A549 (cell line): ENCODE measurements around the gene RIOX2. TPM values are rescaled to one million over a fixed set of nuclear protein-coding genes. Genes with fewer than 3 reads are reported as not detected.

Experiments used
- ATAC-seq, 2 experiments: fragments of 200-7000 bp in 1 of 2; fragments of >200 bp in 1 of 2; cut with Nextera tagmentation in 1 of 2; cut with Tn5 transposase in 1 of 2; 3 replicates each; pipeline versions ENCODE4 v1.8.0 to v1.9.1; 2018 to 2020; ENCODE audit warnings: mild to moderate bottlenecking in 1 of 2, moderate library complexity in 1 of 2
- CTCF ChIA-PET: fragments of 300-600 bp; sonication (Branson Sonifier 250); formaldehyde crosslinking; extraction: SDS; loops from one replicate; lab custom pipeline; 2021; ENCODE audit warnings: antibody characterized with exemption, inconsistent platforms; lab: Yijun Ruan, JAX
- POLR2A ChIA-PET: fragments of 350-600 bp; formaldehyde crosslinking; extraction: SDS; loops from one replicate; lab custom pipeline; 2021; ENCODE audit warnings: antibody characterized with exemption, inconsistent platforms; lab: Yijun Ruan, JAX
- DNase-seq, 2 experiments: peaks; one replicate each; pipeline versions ENCODE4 v3.0.0 to v3.0.0-alpha.2; 2011 to 2016; ENCODE audit warnings: low read depth in 1 of 2, low spot score in 1 of 2
- FAIRE-seq: peaks from 2 replicates; lab custom pipeline; 2011; peaks lifted over from hg19 to GRCh38; lab: Jason Lieb, UNC
- H3K27ac ChIP-seq, 2 experiments: fragments of >200 bp; sonication (Bioruptor Twin); formaldehyde crosslinking; 3 replicates each; pipeline ENCODE4 v1.5.1; 2016 to 2017
- H3K4me1 ChIP-seq: fragments of >200 bp; sonication (Bioruptor Twin); formaldehyde crosslinking; 3 replicates; pipeline ENCODE4 v1.6.1; 2016
- H3K4me2 ChIP-seq: fragments of >200 bp; sonication (Bioruptor Twin); formaldehyde crosslinking; 3 replicates; pipeline ENCODE4 v1.6.1; 2016
- H3K4me3 ChIP-seq: fragments of >200 bp; sonication (Bioruptor Twin); formaldehyde crosslinking; 3 replicates; pipeline ENCODE4 v1.5.1; 2016
- H3K9me3 ChIP-seq: fragments of >200 bp; sonication (Bioruptor Twin); formaldehyde crosslinking; 3 replicates; pipeline ENCODE4 v1.6.1; 2016
- ATOH8 ChIP-seq: fragments of 250-450 bp; sonication (Bioruptor Pico); IDR thresholded peaks from 2 replicates; pipeline ENCODE4 v1.5.0; 2020; ENCODE audit warnings: low read depth, mild to moderate bottlenecking, moderate library complexity
- CBX2 ChIP-seq: fragments of 200-600 bp; sonication (generic); IDR thresholded peaks from 2 replicates; pipeline ENCODE4 v1.6.1; 2016; ENCODE audit warnings: low read depth, mild to moderate bottlenecking, borderline replicate concordance
- CBX8 ChIP-seq: fragments of 200-600 bp; sonication (generic); IDR thresholded peaks from 2 replicates; pipeline ENCODE4 v1.6.1; 2016
- EHF ChIP-seq: fragments of 250-450 bp; sonication (Bioruptor Pico); IDR thresholded peaks from 2 replicates; pipeline ENCODE4 v1.5.0; 2020; ENCODE audit warnings: mild to moderate bottlenecking
- EHMT2 ChIP-seq: fragments of 200-600 bp; sonication (generic); IDR thresholded peaks from 2 replicates; pipeline ENCODE4 v1.6.1; 2016; ENCODE audit warnings: antibody characterized with exemption, low read depth, mild to moderate bottlenecking, moderate library complexity
- ELK1 ChIP-seq: fragments of 150-350 bp; IDR thresholded peaks from 2 replicates; pipeline ENCODE4 v1.6.1; 2014; ENCODE audit warnings: low read depth, mild to moderate bottlenecking, low read length
- EP300 ChIP-seq, 2 experiments: fragments of >200 bp; sonication (Bioruptor Twin); formaldehyde crosslinking; IDR thresholded peaks; 2 replicates in 1 of 2; 3 replicates in 1 of 2; pipeline ENCODE4 v1.6.1; 2016 to 2017
- FOSL2 ChIP-seq, 2 experiments: fragments of 450-650 bp in 1 of 2; fragments of >200 bp in 1 of 2; sonication (Bioruptor Twin) in 1 of 2; formaldehyde crosslinking; IDR thresholded peaks; 2 replicates each; pipeline versions ENCODE4 v1.5.0 to v1.6.1; 2016 to 2020; ENCODE audit warnings: mild to moderate bottlenecking in 1 of 2, moderate library complexity in 1 of 2
- FOXS1 ChIP-seq: fragments of 250-450 bp; sonication (Bioruptor Pico); IDR thresholded peaks from 2 replicates; pipeline ENCODE4 v1.5.0; 2020; ENCODE audit warnings: mild to moderate bottlenecking, moderate library complexity
- HEYL ChIP-seq: fragments of 250-450 bp; sonication (Bioruptor Pico); IDR thresholded peaks from 2 replicates; pipeline ENCODE4 v1.8.0; 2021; ENCODE audit warnings: mild to moderate bottlenecking, moderate library complexity
- HOXA7 ChIP-seq: fragments of 250-450 bp; sonication (Bioruptor Pico); IDR thresholded peaks from 2 replicates; pipeline ENCODE4 v1.5.0; 2020; ENCODE audit warnings: mild to moderate bottlenecking, moderate library complexity
- HOXB5 ChIP-seq: fragments of 250-450 bp; sonication (Bioruptor Pico); IDR thresholded peaks from 2 replicates; pipeline ENCODE4 v1.5.0; 2020; ENCODE audit warnings: mild to moderate bottlenecking, moderate library complexity
- JUNB ChIP-seq: fragments of >200 bp; sonication (Bioruptor Twin); formaldehyde crosslinking; IDR thresholded peaks from 2 replicates; pipeline ENCODE4 v1.6.1; 2016
- KDM5A ChIP-seq: fragments of 200-600 bp; sonication (generic); IDR thresholded peaks from 2 replicates; pipeline ENCODE4 v1.6.1; 2016; ENCODE audit warnings: antibody characterized with exemption, mild to moderate bottlenecking
- PHF8 ChIP-seq: fragments of 200-600 bp; sonication (generic); IDR thresholded peaks from 2 replicates; pipeline ENCODE4 v1.6.1; 2016; ENCODE audit warnings: low read depth, mild to moderate bottlenecking, antibody characterized with exemption, moderate library complexity, borderline replicate concordance
- POLR2AphosphoS2 ChIP-seq: conservative IDR thresholded peaks from 2 replicates; pipeline ENCODE4 v1.6.1; 2012; ENCODE audit warnings: low read length, improper control_type of control experiment, inconsistent platforms
- RAD21 ChIP-seq, 2 experiments: fragments of >200 bp in 1 of 2; sonication (Bioruptor Twin) in 1 of 2; formaldehyde crosslinking in 1 of 2; IDR thresholded peaks in 1 of 2; conservative IDR thresholded peaks in 1 of 2; 2 replicates in 1 of 2; 3 replicates in 1 of 2; pipeline ENCODE4 v1.6.1; 2012 to 2018; ENCODE audit warnings: inconsistent platforms in 1 of 2
- RARB ChIP-seq: fragments of 250-450 bp; sonication (Bioruptor Pico); IDR thresholded peaks from 2 replicates; pipeline ENCODE4 v1.8.0; 2021; ENCODE audit warnings: mild to moderate bottlenecking, moderate library complexity
- RCOR1 ChIP-seq: fragments of 150-350 bp; IDR thresholded peaks from 2 replicates; pipeline ENCODE4 v1.6.1; 2014; ENCODE audit warnings: antibody characterized with exemption, low read length, low read depth
- RNF2 ChIP-seq: fragments of 200-600 bp; sonication (generic); IDR thresholded peaks from 2 replicates; pipeline ENCODE4 v1.6.1; 2016; ENCODE audit warnings: low read depth, mild to moderate bottlenecking, antibody characterized with exemption, moderate library complexity, borderline replicate concordance
- TFCP2L1 ChIP-seq: fragments of 250-450 bp; sonication (Bioruptor Pico); IDR thresholded peaks from 2 replicates; pipeline ENCODE4 v1.5.0; 2021; ENCODE audit warnings: mild to moderate bottlenecking
- TP53 ChIP-seq: fragments of 250-450 bp; sonication (Bioruptor Pico); IDR thresholded peaks from 2 replicates; pipeline ENCODE4 v1.5.0; 2021; ENCODE audit warnings: mild to moderate bottlenecking, moderate library complexity
- WGBS: methylation state at CpG from one replicate; pipeline ENCODE4 v1.1.6; 2017; ENCODE audit errors: missing lambda C conversion rate; 5-methylcytosine and 5-hydroxymethylcytosine counted together
- polyA plus RNA-seq, 4 experiments: library from polyadenylated mRNA; depleted of rRNA in 3 of 4; stranded (reverse); fragments of >200 nt; fragmentation: RNase III in 1 of 4; extraction: RNeasy Plus Mini Kit Qiagen cat#74134 plus additional on column Dnase treatment in 1 of 4; gene quantifications; 2 replicates in 3 of 4; 3 replicates in 1 of 4; pipeline ENCODE4 v1.2.3, GENCODE V29; 2011 to 2017
- TF ChIP-seq, protein P1 (sequence below): fragments of 250-450 bp; sonication (Bioruptor Pico); IDR thresholded peaks from 2 replicates; pipeline ENCODE4 v1.5.0; 2021; ENCODE audit warnings: mild to moderate bottlenecking, moderate library complexity, borderline replicate concordance
- TF ChIP-seq, protein P2 (sequence below): fragments of 200-600 bp; sonication (generic); IDR thresholded peaks from 2 replicates; pipeline ENCODE4 v1.6.1; 2016; ENCODE audit warnings: antibody characterized with exemption, mild to moderate bottlenecking, moderate library complexity
- TF ChIP-seq, protein P3 (sequence below): IDR thresholded peaks from 2 replicates; pipeline ENCODE4 v1.6.1; 2012

Gene RIOX2
- polyA plus RNA-seq, 2 of the 4 experiments (the other 2 are of a cell fraction): 34.1 to 49.6 TPM

DNA sequence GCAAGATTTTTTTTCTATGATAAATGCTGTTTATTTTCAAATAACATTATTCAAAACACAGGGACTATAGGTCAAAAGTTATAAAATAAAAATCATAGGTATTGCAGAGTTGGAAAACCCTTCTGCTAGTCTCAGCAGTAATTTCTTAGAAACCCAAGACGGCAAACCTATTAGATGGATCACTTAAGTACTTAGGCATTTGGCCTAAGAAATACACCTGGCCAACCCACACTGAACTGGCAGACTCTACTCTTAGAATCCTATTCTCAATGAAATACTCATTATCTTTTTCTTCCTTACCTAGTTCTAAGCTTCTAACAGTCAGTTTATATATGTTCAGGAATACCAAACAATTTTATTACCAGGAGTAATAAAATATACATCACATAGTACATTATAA is 30.5 kb upstream of the RIOX2 start:
- 92% methylated on average over 1 of the region's 1 CpG for WGBS
- ChIA-PET POLR2A (no interaction called here), CTCF (interaction anchor here (1.0 to 1.4 kb wide), 2 partner anchors 12 to 20 kb away, joined by 4 to 5 read pairs; no protein-coding TSS in a partner anchor)
- H3K9me3 ChIP-seq: no peaks in the 10 kb centered on the region
- DNase-seq: no peak
- FAIRE-seq: no peak
- no peak overlapping the region for H3K27ac ChIP-seq
- H3K4me3 ChIP-seq: no peak overlapping the region
- no peak for TF ChIP-seq TFCP2L1 (CRISPR knock-in tag)
- TF ChIP-seq CBX8: no peak
- TF ChIP-seq EHF: no peak
- TF ChIP-seq EHMT2: no peak
- TF ChIP-seq HOXA7 (CRISPR knock-in tag): no peak
- TF ChIP-seq POLR2AphosphoS2: no peak
- TF ChIP-seq ATOH8 (CRISPR knock-in tag): no peak
- TF ChIP-seq JUNB: no peak
- no peak for TF ChIP-seq HOXB5
- TF ChIP-seq, protein P1, sequence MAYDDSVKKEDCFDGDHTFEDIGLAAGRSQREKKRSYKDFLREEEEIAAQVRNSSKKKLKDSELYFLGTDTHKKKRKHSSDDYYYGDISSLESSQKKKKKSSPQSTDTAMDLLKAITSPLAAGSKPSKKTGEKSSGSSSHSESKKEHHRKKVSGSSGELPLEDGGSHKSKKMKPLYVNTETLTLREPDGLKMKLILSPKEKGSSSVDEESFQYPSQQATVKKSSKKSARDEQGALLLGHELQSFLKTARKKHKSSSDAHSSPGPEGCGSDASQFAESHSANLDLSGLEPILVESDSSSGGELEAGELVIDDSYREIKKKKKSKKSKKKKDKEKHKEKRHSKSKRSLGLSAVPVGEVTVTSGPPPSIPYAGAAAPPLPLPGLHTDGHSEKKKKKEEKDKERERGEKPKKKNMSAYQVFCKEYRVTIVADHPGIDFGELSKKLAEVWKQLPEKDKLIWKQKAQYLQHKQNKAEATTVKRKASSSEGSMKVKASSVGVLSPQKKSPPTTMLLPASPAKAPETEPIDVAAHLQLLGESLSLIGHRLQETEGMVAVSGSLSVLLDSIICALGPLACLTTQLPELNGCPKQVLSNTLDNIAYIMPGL (CRISPR knock-in tag): no peak
- no peak for TF ChIP-seq RAD21 (conservative IDR thresholded peaks at IDR 0.05 in 1 of 2, IDR thresholded peaks at IDR 0.05 in 1 of 2)
- no peak for TF ChIP-seq ELK1
- TF ChIP-seq TP53 (CRISPR knock-in tag): no peak
- no peak for TF ChIP-seq FOSL2 (IDR thresholded peaks at IDR 0.05)
- TF ChIP-seq FOSL2 (CRISPR knock-in tag; IDR thresholded peaks at IDR 0.05): no peak
- TF ChIP-seq FOXS1 (CRISPR knock-in tag): no peak
- TF ChIP-seq RARB (CRISPR knock-in tag): no peak
- TF ChIP-seq PHF8: no peak
- H3K4me2 ChIP-seq: no peak overlapping the region
- no peak for ATAC-seq
- H3K4me1 ChIP-seq: no peaks in the 10 kb centered on the region

GRCh38 chr3:97999994-98000393 is 27.8 kb upstream of the RIOX2 start:
- no peak overlapping the region for H3K4me2 ChIP-seq
- DNase-seq (no peak), ATAC-seq (no peak), FAIRE-seq (no peak)
- ChIA-PET CTCF (interaction anchor here (1.4 kb wide), 1 partner anchor 17 kb away, joined by 3 read pairs; no protein-coding TSS in a partner anchor), POLR2A (no interaction called here)
- H3K9me3 ChIP-seq: no peaks in the 10 kb centered on the region
- peaks cover 2% of the 10 kb centered on the region; the same call in 1 of the 3 replicates for H3K4me1 ChIP-seq
- H3K4me3 ChIP-seq: no peak overlapping the region
- 4% methylated on average over 1 of the region's 1 CpG for WGBS
- TF ChIP-seq HOXA7 (CRISPR knock-in tag) (no peak), EP300 (IDR thresholded peaks at IDR 0.05) (no peak), CBX8 (no peak), RCOR1 (no peak), HEYL (CRISPR knock-in tag) (no peak), KDM5A (no peak), HOXB5 (no peak), RNF2 (no peak), CBX2 (no peak), JUNB (no peak)
- TF ChIP-seq, protein P2, sequence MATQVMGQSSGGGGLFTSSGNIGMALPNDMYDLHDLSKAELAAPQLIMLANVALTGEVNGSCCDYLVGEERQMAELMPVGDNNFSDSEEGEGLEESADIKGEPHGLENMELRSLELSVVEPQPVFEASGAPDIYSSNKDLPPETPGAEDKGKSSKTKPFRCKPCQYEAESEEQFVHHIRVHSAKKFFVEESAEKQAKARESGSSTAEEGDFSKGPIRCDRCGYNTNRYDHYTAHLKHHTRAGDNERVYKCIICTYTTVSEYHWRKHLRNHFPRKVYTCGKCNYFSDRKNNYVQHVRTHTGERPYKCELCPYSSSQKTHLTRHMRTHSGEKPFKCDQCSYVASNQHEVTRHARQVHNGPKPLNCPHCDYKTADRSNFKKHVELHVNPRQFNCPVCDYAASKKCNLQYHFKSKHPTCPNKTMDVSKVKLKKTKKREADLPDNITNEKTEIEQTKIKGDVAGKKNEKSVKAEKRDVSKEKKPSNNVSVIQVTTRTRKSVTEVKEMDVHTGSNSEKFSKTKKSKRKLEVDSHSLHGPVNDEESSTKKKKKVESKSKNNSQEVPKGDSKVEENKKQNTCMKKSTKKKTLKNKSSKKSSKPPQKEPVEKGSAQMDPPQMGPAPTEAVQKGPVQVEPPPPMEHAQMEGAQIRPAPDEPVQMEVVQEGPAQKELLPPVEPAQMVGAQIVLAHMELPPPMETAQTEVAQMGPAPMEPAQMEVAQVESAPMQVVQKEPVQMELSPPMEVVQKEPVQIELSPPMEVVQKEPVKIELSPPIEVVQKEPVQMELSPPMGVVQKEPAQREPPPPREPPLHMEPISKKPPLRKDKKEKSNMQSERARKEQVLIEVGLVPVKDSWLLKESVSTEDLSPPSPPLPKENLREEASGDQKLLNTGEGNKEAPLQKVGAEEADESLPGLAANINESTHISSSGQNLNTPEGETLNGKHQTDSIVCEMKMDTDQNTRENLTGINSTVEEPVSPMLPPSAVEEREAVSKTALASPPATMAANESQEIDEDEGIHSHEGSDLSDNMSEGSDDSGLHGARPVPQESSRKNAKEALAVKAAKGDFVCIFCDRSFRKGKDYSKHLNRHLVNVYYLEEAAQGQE: no peak
- TF ChIP-seq, protein P3, sequence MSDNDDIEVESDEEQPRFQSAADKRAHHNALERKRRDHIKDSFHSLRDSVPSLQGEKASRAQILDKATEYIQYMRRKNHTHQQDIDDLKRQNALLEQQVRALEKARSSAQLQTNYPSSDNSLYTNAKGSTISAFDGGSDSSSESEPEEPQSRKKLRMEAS: no peak
- no peak overlapping the region for H3K27ac ChIP-seq
